Calu3 (cell line): ENCODE measurements around the gene SMIM45.
A peak's percentile ranks its signal among the peaks of the same experiment; 100 is the strongest.

Source experiments
- BruUV-seq: library from RNA; stranded (reverse); fragments of 400-500 nt; replicated peaks from 2 replicates; lab custom pipeline; 2021; lab: Mats Ljungman, UMichigan
- CTCF ChIA-PET: fragments of 300-600 bp; sonication (Branson Sonifier 250); formaldehyde crosslinking; loops from one replicate; lab custom pipeline; 2022; ENCODE audit warnings: antibody characterized with exemption; lab: Charles Lee
- DNase-seq: peaks from one replicate; pipeline ENCODE4 v3.0.0; 2022
- H3K27ac Mint-ChIP-seq: one replicate; pipeline ENCODE4 v1.8.0; 2022; ENCODE audit warnings: mixed read lengths; ENCODE audit not compliant: unreplicated experiment
- H3K27me3 Mint-ChIP-seq: one replicate; pipeline ENCODE4 v1.8.0; 2022; ENCODE audit warnings: mixed read lengths; ENCODE audit not compliant: unreplicated experiment
- H3K36me3 Mint-ChIP-seq: one replicate; pipeline ENCODE4 v1.8.0; 2022; ENCODE audit warnings: mild to moderate bottlenecking, moderate library complexity, mixed read lengths; ENCODE audit not compliant: insufficient read depth, unreplicated experiment
- H3K4me1 Mint-ChIP-seq: one replicate; pipeline ENCODE4 v1.8.0; 2022; ENCODE audit warnings: mild to moderate bottlenecking, low read depth, mixed read lengths; ENCODE audit not compliant: unreplicated experiment
- H3K4me3 Mint-ChIP-seq: one replicate; pipeline ENCODE4 v1.8.0; 2022; ENCODE audit warnings: mild to moderate bottlenecking, low read depth, moderate library complexity, mixed read lengths; ENCODE audit not compliant: unreplicated experiment
- H3K9me3 Mint-ChIP-seq: one replicate; pipeline ENCODE4 v1.8.0; 2022; ENCODE audit warnings: low read depth, mixed read lengths; ENCODE audit not compliant: unreplicated experiment
- CTCF ChIP-seq: fragments of 200-600 bp; IDR thresholded peaks from one replicate; pipeline ENCODE4 v1.8.0; 2022; ENCODE audit warnings: antibody characterized with exemption; ENCODE audit not compliant: unreplicated experiment
- intact Hi-C: fragments of 100-400 bp; cut with micrococcal nuclease; formaldehyde crosslinking; loops from one replicate; pipeline ENCODE4 v1.10.0; 2022; ENCODE audit not compliant: unreplicated experiment

Gene SMIM45

GRCh38 chr22:41976070-41976901 is 24.3 kb downstream of the SMIM45 start:
- intact Hi-C loops: no loop called here
- CTCF ChIA-PET: interaction anchor here (0.5 kb wide), 1 partner anchor 188 kb away, joined by 5 read pairs; no protein-coding TSS in a partner anchor
- Mint-ChIP-seq H3K27ac (no peak overlapping the region), H3K9me3 (no peaks in the 10 kb centered on the region), H3K27me3 (peaks cover 73% of the 10 kb centered on the region), H3K36me3 (peaks cover 9% of the 10 kb centered on the region), H3K4me3 (peak overlapping the region; percentile 15), H3K4me1 (peaks cover 11% of the 10 kb centered on the region)
- TF ChIP-seq CTCF: no peak
- peak; percentile 61 for DNase-seq
- BruUV-seq: no TSS peak

- DNase-seq: no peak
- Mint-ChIP-seq H3K4me1 (peaks cover 11% of the 10 kb centered on the region), H3K4me3 (peak overlapping the region; percentile 15), H3K36me3 (peaks cover 9% of the 10 kb centered on the region), H3K27ac (no peak overlapping the region), H3K9me3 (no peaks in the 10 kb centered on the region), H3K27me3 (peaks cover 67% of the 10 kb centered on the region)
- no TSS peak for BruUV-seq
- intact Hi-C loops: no loop called here
- CTCF ChIA-PET: no interaction called here
- no peak for TF ChIP-seq CTCF
These were observed 25.1 kb downstream of the SMIM45 start for GRCh38 chr22:41976961-41977566.

GRCh38 chr22:41978732-41979131 is 26.8 kb downstream of the SMIM45 start:
- H3K36me3 Mint-ChIP-seq: peaks cover 9% of the 10 kb centered on the region
- CTCF ChIA-PET: no interaction called here
- BruUV-seq: no TSS peak
- H3K27ac Mint-ChIP-seq: no peak overlapping the region
- DNase-seq: no peak
- H3K9me3 Mint-ChIP-seq: no peaks in the 10 kb centered on the region
- no peak for TF ChIP-seq CTCF
- H3K27me3 Mint-ChIP-seq: peaks cover 67% of the 10 kb centered on the region
- intact Hi-C loops: no loop called here
- no peak overlapping the region for H3K4me3 Mint-ChIP-seq
- H3K4me1 Mint-ChIP-seq: peaks cover 11% of the 10 kb centered on the region

GRCh38 chr22:41979423-41980250 is 27.7 kb downstream of the SMIM45 start:
- TF ChIP-seq CTCF: no peak
- H3K27me3 Mint-ChIP-seq: peaks cover 70% of the 10 kb centered on the region
- no peak overlapping the region for H3K4me3 Mint-ChIP-seq
- H3K36me3 Mint-ChIP-seq: peaks cover 9% of the 10 kb centered on the region
- intact Hi-C loops: no loop called here
- BruUV-seq: no TSS peak
- CTCF ChIA-PET: interaction anchor here (0.7 kb wide), 2 partner anchors 27 to 179 kb away, joined by 5 to 6 read pairs; partner anchors contain the start of gene CCDC134
- no peaks in the 10 kb centered on the region for H3K9me3 Mint-ChIP-seq
- no peak for DNase-seq
- H3K4me1 Mint-ChIP-seq: peaks cover 11% of the 10 kb centered on the region
- no peak overlapping the region for H3K27ac Mint-ChIP-seq
